Measurements from ENCODE around the gene PMFBP1.

DNA sequence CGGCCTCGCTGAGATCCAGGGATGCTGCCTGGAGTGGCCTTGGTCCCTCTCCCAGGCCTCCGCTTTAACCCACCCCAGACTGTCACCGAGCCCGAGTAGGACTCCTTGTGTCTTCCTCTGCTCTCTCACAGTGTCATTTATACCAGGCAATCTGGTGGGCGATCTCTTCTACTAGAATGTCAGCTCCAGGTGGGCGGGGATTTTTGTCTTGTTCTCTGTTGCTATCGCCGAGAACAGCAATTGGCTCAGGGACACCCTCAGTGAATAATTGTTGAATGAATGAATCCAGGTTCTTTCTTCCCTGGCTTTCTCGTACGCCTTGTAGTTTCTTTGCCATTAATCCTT is 77.7 kb downstream of the PMFBP1 start:
- TF ChIP-seq, protein P1, sequence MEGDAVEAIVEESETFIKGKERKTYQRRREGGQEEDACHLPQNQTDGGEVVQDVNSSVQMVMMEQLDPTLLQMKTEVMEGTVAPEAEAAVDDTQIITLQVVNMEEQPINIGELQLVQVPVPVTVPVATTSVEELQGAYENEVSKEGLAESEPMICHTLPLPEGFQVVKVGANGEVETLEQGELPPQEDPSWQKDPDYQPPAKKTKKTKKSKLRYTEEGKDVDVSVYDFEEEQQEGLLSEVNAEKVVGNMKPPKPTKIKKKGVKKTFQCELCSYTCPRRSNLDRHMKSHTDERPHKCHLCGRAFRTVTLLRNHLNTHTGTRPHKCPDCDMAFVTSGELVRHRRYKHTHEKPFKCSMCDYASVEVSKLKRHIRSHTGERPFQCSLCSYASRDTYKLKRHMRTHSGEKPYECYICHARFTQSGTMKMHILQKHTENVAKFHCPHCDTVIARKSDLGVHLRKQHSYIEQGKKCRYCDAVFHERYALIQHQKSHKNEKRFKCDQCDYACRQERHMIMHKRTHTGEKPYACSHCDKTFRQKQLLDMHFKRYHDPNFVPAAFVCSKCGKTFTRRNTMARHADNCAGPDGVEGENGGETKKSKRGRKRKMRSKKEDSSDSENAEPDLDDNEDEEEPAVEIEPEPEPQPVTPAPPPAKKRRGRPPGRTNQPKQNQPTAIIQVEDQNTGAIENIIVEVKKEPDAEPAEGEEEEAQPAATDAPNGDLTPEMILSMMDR (IDR thresholded peaks at IDR 0.05; ENCODE audit: insufficient read depth, low read length): no peak
- TF ChIP-seq SPI1 (IDR thresholded peaks at IDR 0.05; ENCODE audit: borderline replicate concordance, low read depth): no peak
- TF ChIP-seq POLR2AphosphoS5 (IDR thresholded peaks at IDR 0.05; ENCODE audit: low read depth): no peak

Data from HL-60 (cell line).